ENCODE measurements around the gene THAP11.

DNA sequence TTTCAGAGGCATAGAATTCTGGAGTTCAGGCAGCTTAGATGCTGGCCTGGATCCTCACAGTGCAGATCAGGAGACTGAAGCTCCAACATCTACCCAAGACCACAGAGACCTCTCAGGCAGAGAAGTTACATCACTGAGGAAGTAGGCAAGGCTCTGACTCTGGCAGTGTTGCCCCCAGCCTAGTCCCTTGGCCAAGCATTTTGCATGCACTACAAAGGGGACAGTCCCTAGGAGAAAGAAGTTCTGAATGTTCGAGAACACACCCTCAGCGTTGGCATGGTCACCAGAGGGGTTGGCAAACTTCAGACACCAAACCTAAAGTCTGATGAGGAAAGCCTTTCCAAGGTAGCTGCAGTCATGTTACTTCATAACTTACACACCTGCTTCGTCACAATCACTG, 38.2 kb upstream of the THAP11 start:
- no peak for TF ChIP-seq EZH2 (IDR thresholded peaks at IDR 0.05; ENCODE audit: borderline replicate concordance, low read depth, low read length, severe bottlenecking)
- TF ChIP-seq, protein P1, sequence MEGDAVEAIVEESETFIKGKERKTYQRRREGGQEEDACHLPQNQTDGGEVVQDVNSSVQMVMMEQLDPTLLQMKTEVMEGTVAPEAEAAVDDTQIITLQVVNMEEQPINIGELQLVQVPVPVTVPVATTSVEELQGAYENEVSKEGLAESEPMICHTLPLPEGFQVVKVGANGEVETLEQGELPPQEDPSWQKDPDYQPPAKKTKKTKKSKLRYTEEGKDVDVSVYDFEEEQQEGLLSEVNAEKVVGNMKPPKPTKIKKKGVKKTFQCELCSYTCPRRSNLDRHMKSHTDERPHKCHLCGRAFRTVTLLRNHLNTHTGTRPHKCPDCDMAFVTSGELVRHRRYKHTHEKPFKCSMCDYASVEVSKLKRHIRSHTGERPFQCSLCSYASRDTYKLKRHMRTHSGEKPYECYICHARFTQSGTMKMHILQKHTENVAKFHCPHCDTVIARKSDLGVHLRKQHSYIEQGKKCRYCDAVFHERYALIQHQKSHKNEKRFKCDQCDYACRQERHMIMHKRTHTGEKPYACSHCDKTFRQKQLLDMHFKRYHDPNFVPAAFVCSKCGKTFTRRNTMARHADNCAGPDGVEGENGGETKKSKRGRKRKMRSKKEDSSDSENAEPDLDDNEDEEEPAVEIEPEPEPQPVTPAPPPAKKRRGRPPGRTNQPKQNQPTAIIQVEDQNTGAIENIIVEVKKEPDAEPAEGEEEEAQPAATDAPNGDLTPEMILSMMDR (IDR thresholded peaks at IDR 0.05; ENCODE audit: borderline replicate concordance, extremely low read depth, low read length, poor library complexity, severe bottlenecking), result no peak
